ENCODE measurements around the gene POMP. TPM values are rescaled to one million over a fixed set of nuclear protein-coding genes. Genes with fewer than 3 reads are reported as not detected.

POMP gene
- total and polyA plus RNA-seq, 2 of the 4 experiments (the other 2 are of a cell fraction) = 60.2 to 68.4 TPM

DNA sequence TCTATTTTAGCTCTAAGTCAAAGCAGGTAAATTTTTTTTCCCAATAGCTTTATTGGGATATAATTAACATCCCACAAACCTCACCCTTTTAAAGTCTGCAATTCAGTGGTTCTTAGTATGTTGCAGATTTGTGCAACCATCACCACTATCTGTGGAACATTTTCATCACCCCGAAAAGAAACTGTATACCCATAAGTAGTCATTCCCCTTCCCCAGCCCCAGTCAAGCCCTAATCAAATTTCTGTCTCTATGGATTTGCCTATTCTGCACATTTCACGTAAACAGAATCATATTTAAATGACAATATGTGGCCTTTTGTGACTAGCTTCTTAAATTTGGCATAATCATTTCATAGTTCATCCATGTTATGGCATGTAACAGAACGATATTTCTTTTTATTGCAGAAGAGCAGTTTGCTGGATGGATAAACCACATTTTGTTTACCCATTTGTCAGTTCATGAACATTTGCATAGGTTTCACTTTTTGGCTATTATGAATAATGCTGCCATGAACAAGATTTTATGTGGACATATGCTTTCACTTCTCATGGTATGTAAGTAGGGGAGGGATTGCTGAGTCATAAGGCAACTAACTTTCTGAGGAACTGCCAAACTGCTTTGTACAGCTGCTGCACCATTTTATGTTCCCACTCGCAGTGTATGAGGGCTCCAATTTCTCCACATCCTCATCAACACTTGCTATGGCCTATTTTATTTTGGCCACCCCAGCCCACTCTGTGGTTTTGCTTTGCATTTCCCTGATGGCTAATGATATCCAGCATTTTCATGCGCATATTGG is 48.9 kb downstream of the POMP start:
- Histone ChIP-seq H4K5ac (ENCODE audit: low read depth, low read length) (0 out of 2 replicates have a peak overlapping the region, but pooled peaks have one; percentile 12), H3K9me3 (ENCODE audit: control insufficient read depth, insufficient read depth, low read length) (no peaks in the 10 kb centered on the region), H3K4me3 (ENCODE audit: insufficient read depth, low read depth, low read length) (no peak overlapping the region), H3K56ac (ENCODE audit: extremely low read depth, insufficient read depth, low read length) (no peak overlapping the region), H3K14ac (replicated peaks; ENCODE audit: low read depth, low read length) (0 out of 2 replicates have a peak overlapping the region, but pooled peaks have one; percentile 50), H2BK15ac (ENCODE audit: low read depth, low read length) (0 out of 3 replicates have a peak overlapping the region, but pooled peaks have one; percentile 4), H2BK20ac (ENCODE audit: low read depth, low read length) (0 out of 2 replicates have a peak overlapping the region, but pooled peaks have one; percentile 24), H3K27me3 (ENCODE audit: control insufficient read depth, insufficient read depth, low read length) (no peaks in the 10 kb centered on the region; the same call in 1 of the 2 replicates), H3K23ac (ENCODE audit: low read depth, low read length) (no peak overlapping the region), H2BK120ac (ENCODE audit: low read depth, low read length) (peak overlapping the region; percentile 32; the same call in 1 of the 2 replicates), H3K36me3 (ENCODE audit: control insufficient read depth, insufficient read depth, low read length) (no peaks in the 10 kb centered on the region), H4K8ac (ENCODE audit: low read depth in 2 of 2, low read length in 2 of 2) (0 out of 4 replicates have a peak overlapping the region, but pooled peaks of 1 of the 2 experiments have one; percentile 15), H3K79me1 (ENCODE audit: low read depth in 1 of 2, low read length in 2 of 2) (no peaks in the 10 kb centered on the region), H3K4me1 (ENCODE audit: control insufficient read depth, insufficient read depth, low read length) (peaks cover 5% of the 10 kb centered on the region), H3K18ac (ENCODE audit: low read depth, low read length) (peak overlapping the region; percentile 16; the same call in 1 of the 2 replicates), H2BK5ac (ENCODE audit: low read depth, low read length, poor library complexity, severe bottlenecking) (peak overlapping the region; percentile 31), H3K9me1 (ENCODE audit: insufficient read depth, low read length) (no peaks in the 10 kb centered on the region), H4K20me1 (ENCODE audit: insufficient read depth, low read length) (no peaks in the 10 kb centered on the region), H2AFZ (replicated peaks; ENCODE audit: low read length, poor library complexity) (peak overlapping the region; percentile 19), H2AK5ac (ENCODE audit: low read depth, low read length) (no peak overlapping the region), H3K4ac (ENCODE audit: low read depth, low read length) (peak overlapping the region; percentile 7; the same call in 1 of the 2 replicates), H3K27ac (ENCODE audit: insufficient read depth, low read length) (no peak overlapping the region), H2AK9ac (replicated peaks; ENCODE audit: low read depth, low read length, poor library complexity) (no peak overlapping the region), H3K9ac (ENCODE audit: low read depth, low read length) (no peak overlapping the region), H3K4me2 (ENCODE audit: low read depth, low read length) (peak overlapping the region; percentile 78), H4K91ac (ENCODE audit: insufficient read depth, low read depth, low read length) (no peak overlapping the region)
- intact Hi-C loops (cut with micrococcal nuclease) = no loop called here
- dilution Hi-C loops (cut with HindIII; ENCODE audit: low sequenced_read_pairs, unreplicated experiment) = no loop called here
- peak; percentile 87 for TF ChIP-seq NFE2L2 (IDR thresholded peaks at IDR 0.05; ENCODE audit: low read depth, low read length)
- peak; percentile 42 for TF ChIP-seq MAFK (IDR thresholded peaks at IDR 0.05; ENCODE audit: low read depth, low read length)
- TF ChIP-seq FOS (IDR thresholded peaks at IDR 0.05; ENCODE audit: low read depth, low read length) = peak; percentile 55; the same call in 1 of the 2 replicates
- TF ChIP-seq BHLHE40 (IDR thresholded peaks at IDR 0.05; ENCODE audit: low read depth, low read length) = no peak
- TF ChIP-seq, protein P1, sequence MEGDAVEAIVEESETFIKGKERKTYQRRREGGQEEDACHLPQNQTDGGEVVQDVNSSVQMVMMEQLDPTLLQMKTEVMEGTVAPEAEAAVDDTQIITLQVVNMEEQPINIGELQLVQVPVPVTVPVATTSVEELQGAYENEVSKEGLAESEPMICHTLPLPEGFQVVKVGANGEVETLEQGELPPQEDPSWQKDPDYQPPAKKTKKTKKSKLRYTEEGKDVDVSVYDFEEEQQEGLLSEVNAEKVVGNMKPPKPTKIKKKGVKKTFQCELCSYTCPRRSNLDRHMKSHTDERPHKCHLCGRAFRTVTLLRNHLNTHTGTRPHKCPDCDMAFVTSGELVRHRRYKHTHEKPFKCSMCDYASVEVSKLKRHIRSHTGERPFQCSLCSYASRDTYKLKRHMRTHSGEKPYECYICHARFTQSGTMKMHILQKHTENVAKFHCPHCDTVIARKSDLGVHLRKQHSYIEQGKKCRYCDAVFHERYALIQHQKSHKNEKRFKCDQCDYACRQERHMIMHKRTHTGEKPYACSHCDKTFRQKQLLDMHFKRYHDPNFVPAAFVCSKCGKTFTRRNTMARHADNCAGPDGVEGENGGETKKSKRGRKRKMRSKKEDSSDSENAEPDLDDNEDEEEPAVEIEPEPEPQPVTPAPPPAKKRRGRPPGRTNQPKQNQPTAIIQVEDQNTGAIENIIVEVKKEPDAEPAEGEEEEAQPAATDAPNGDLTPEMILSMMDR (conservative IDR thresholded peaks at IDR 0.05; ENCODE audit: low read depth, low read length) = no peak
- no peak for TF ChIP-seq SMC3 (IDR thresholded peaks at IDR 0.05; ENCODE audit: low read depth, low read length)
- no TSS peak for BruUV-seq (replicated peaks)
- DNase-seq (peak; percentile 92), ATAC-seq (ENCODE audit: low read depth) (peak; percentile 99)
- in situ Hi-C loops (cut with MboI; ENCODE audit: low sequenced_read_pairs) = no loop called here
- WGBS, 2 experiments (ENCODE audit: extremely low coverage in 2 of 2, insufficient read length in 1 of 2) = no CpG with 5 or more reads among the region's 5 CpGs
- POLR2A ChIA-PET (ENCODE audit: unreplicated experiment) = no interaction called here
- CTCF ChIA-PET = no interaction called here

Measured in IMR-90 (cell line).